HEK293 (cell line): ENCODE measurements around the gene RASL10B.

Experiments
- ZNF416 ChIP-seq: fragments of 450-650 bp; formaldehyde crosslinking; IDR thresholded peaks from 2 replicates; pipeline ENCODE4 v1.5.1; 2016; ENCODE audit warnings: missing biosample characterization, missing genetic modification characterization
- ZNF549 ChIP-seq: fragments of 450-650 bp; IDR thresholded peaks from 2 replicates; pipeline ENCODE4 v1.5.1; 2018; ENCODE audit warnings: missing biosample characterization, missing genetic modification characterization, mild to moderate bottlenecking, inconsistent platforms, moderate library complexity
- ZNF580 ChIP-seq: fragments of 450-650 bp; formaldehyde crosslinking; IDR thresholded peaks from 2 replicates; pipeline ENCODE4 v1.5.1; 2016; ENCODE audit warnings: missing biosample characterization, missing genetic modification characterization
- ZNF600 ChIP-seq: fragments of 450-650 bp; formaldehyde crosslinking; IDR thresholded peaks from 2 replicates; pipeline ENCODE4 v1.5.1; 2016; ENCODE audit warnings: missing biosample characterization, missing genetic modification characterization
- ZNF664 ChIP-seq: fragments of 450-650 bp; formaldehyde crosslinking; IDR thresholded peaks from 2 replicates; pipeline ENCODE4 v1.5.1; 2016; ENCODE audit warnings: missing biosample characterization, missing genetic modification characterization
- TF ChIP-seq, protein P1 (sequence below): fragments of 450-650 bp; formaldehyde crosslinking; IDR thresholded peaks from 2 replicates; pipeline ENCODE4 v1.5.0; 2017; ENCODE audit warnings: missing biosample characterization, missing genetic modification characterization, borderline replicate concordance
- TF ChIP-seq, protein P2 (sequence below): fragments of 450-650 bp; formaldehyde crosslinking; IDR thresholded peaks from 2 replicates; pipeline ENCODE4 v1.5.1; 2016; ENCODE audit warnings: missing biosample characterization, missing genetic modification characterization

DNA sequence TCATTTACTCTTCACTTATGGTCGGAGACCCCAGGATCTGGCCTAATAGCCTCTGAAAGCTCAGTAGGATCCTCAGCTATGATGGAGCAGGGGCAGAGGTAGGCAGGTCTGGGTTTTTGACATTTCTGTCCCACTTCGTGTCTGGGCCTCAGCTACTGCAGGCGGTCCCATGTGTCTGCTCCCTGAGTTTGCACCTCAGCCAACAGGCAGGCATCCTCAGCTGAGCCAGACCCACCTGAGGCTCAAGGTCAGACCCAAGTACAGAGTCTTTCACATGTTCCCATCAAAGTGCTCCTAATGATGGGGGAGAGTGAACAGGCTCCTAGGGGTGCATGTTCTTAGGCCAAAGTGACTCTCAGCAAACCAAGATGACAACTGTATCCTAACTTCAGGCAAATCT, 2.9 kb upstream of the RASL10B start:
- TF ChIP-seq, protein P1, sequence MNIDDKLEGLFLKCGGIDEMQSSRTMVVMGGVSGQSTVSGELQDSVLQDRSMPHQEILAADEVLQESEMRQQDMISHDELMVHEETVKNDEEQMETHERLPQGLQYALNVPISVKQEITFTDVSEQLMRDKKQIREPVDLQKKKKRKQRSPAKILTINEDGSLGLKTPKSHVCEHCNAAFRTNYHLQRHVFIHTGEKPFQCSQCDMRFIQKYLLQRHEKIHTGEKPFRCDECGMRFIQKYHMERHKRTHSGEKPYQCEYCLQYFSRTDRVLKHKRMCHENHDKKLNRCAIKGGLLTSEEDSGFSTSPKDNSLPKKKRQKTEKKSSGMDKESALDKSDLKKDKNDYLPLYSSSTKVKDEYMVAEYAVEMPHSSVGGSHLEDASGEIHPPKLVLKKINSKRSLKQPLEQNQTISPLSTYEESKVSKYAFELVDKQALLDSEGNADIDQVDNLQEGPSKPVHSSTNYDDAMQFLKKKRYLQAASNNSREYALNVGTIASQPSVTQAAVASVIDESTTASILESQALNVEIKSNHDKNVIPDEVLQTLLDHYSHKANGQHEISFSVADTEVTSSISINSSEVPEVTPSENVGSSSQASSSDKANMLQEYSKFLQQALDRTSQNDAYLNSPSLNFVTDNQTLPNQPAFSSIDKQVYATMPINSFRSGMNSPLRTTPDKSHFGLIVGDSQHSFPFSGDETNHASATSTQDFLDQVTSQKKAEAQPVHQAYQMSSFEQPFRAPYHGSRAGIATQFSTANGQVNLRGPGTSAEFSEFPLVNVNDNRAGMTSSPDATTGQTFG (tag by site-specific recombination): no peak
- TF ChIP-seq ZNF580 (tag by site-specific recombination) (no peak), ZNF416 (tag by site-specific recombination) (no peak), ZNF600 (no peak), ZNF664 (tag by site-specific recombination) (no peak), ZNF549 (tag by site-specific recombination) (no peak)
- TF ChIP-seq, protein P2, sequence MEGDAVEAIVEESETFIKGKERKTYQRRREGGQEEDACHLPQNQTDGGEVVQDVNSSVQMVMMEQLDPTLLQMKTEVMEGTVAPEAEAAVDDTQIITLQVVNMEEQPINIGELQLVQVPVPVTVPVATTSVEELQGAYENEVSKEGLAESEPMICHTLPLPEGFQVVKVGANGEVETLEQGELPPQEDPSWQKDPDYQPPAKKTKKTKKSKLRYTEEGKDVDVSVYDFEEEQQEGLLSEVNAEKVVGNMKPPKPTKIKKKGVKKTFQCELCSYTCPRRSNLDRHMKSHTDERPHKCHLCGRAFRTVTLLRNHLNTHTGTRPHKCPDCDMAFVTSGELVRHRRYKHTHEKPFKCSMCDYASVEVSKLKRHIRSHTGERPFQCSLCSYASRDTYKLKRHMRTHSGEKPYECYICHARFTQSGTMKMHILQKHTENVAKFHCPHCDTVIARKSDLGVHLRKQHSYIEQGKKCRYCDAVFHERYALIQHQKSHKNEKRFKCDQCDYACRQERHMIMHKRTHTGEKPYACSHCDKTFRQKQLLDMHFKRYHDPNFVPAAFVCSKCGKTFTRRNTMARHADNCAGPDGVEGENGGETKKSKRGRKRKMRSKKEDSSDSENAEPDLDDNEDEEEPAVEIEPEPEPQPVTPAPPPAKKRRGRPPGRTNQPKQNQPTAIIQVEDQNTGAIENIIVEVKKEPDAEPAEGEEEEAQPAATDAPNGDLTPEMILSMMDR (tag by site-specific recombination): no peak
